ENCODE data around the gene P4HA3. TPM values are rescaled to one million over a fixed set of nuclear protein-coding genes. Genes with fewer than 3 reads are reported as not detected.

Gene P4HA3
- total RNA-seq, 1 experiment from 2014 or later, result 0.93 TPM

GRCh38 chr11:74278721-74279161 is 32.7 kb downstream of the P4HA3 start:
- peaks cover 20% of the 10 kb centered on the region for H3K4me1 Mint-ChIP-seq (ENCODE audit: insufficient read depth, unreplicated experiment)
- H3K27ac Mint-ChIP-seq (ENCODE audit: low read depth, unreplicated experiment), result peak overlapping the region; percentile 55
- no peak for TF ChIP-seq CTCF (IDR thresholded peaks at IDR 0.05; ENCODE audit: unreplicated experiment)
- H3K36me3 Mint-ChIP-seq (ENCODE audit: insufficient read depth, unreplicated experiment), result no peaks in the 10 kb centered on the region
- ChIA-PET POLR2A (interaction anchor here (0.5 to 1.4 kb wide), 8 partner anchors 8 to 313 kb away, joined by 3 to 5 read pairs (median 3); partner anchors contain the start of gene PGM2L1), CTCF (interaction anchor here (0.6 to 1.7 kb wide), 5 partner anchors 23 to 373 kb away, joined by 3 to 7 read pairs (median 4); no protein-coding TSS in a partner anchor)
- H3K27me3 Mint-ChIP-seq (ENCODE audit: insufficient read depth, unreplicated experiment), result no peaks in the 10 kb centered on the region
- no TSS peak for BruUV-seq (replicated peaks)
- DNase-seq (ENCODE audit: unreplicated experiment), result peak; percentile 82
- intact Hi-C loops (cut with micrococcal nuclease), result no loop called here
- H3K9me3 Mint-ChIP-seq (ENCODE audit: unreplicated experiment), result no peaks in the 10 kb centered on the region
- no peak overlapping the region for H3K4me3 Mint-ChIP-seq (ENCODE audit: unreplicated experiment)

- CTCF ChIA-PET, result interaction anchor here (1.1 to 1.7 kb wide), 3 partner anchors 22 to 111 kb away, joined by 4 to 7 read pairs (median 4); no protein-coding TSS in a partner anchor
- H3K9me3 Mint-ChIP-seq (ENCODE audit: unreplicated experiment), result no peaks in the 10 kb centered on the region
- no peaks in the 10 kb centered on the region for H3K36me3 Mint-ChIP-seq (ENCODE audit: insufficient read depth, unreplicated experiment)
- TSS peak; percentile 75 for BruUV-seq (replicated peaks)
- POLR2A ChIA-PET, result interaction anchor here (0.6 to 1.4 kb wide), 6 partner anchors 8 to 314 kb away, joined by 3 to 5 read pairs (median 3); partner anchors contain the start of gene PGM2L1
- peak overlapping the region; percentile 1 for H3K4me3 Mint-ChIP-seq (ENCODE audit: unreplicated experiment)
- H3K27ac Mint-ChIP-seq (ENCODE audit: low read depth, unreplicated experiment), result peak overlapping the region; percentile 55
- H3K27me3 Mint-ChIP-seq (ENCODE audit: insufficient read depth, unreplicated experiment), result no peaks in the 10 kb centered on the region
- DNase-seq (ENCODE audit: unreplicated experiment), result no peak
- H3K4me1 Mint-ChIP-seq (ENCODE audit: insufficient read depth, unreplicated experiment), result peaks cover 20% of the 10 kb centered on the region
- TF ChIP-seq CTCF (IDR thresholded peaks at IDR 0.05; ENCODE audit: unreplicated experiment), result no peak
- intact Hi-C loops (cut with micrococcal nuclease), result no loop called here
These were observed 33.3 kb downstream of the P4HA3 start for GRCh38 chr11:74278103-74278502.

GRCh38 chr11:74276581-74276980 is 34.9 kb downstream of the P4HA3 start:
- intact Hi-C loops (cut with micrococcal nuclease), result no loop called here
- ChIA-PET CTCF (interaction anchor here (1.0 kb wide), 1 partner anchor 106 kb away, joined by 3 read pairs; no protein-coding TSS in a partner anchor), POLR2A (no interaction called here)
- no TSS peak for BruUV-seq (replicated peaks)
- Mint-ChIP-seq H3K4me1 (ENCODE audit: insufficient read depth, unreplicated experiment) (peaks cover 20% of the 10 kb centered on the region), H3K27ac (ENCODE audit: low read depth, unreplicated experiment) (no peak overlapping the region), H3K27me3 (ENCODE audit: insufficient read depth, unreplicated experiment) (no peaks in the 10 kb centered on the region), H3K36me3 (ENCODE audit: insufficient read depth, unreplicated experiment) (no peaks in the 10 kb centered on the region), H3K9me3 (ENCODE audit: unreplicated experiment) (no peaks in the 10 kb centered on the region), H3K4me3 (ENCODE audit: unreplicated experiment) (no peak overlapping the region)
- no peak for TF ChIP-seq CTCF (IDR thresholded peaks at IDR 0.05; ENCODE audit: unreplicated experiment)
- no peak for DNase-seq (ENCODE audit: unreplicated experiment)

GRCh38 chr11:74272276-74272675 is 39.2 kb downstream of the P4HA3 start:
- ChIA-PET POLR2A (interaction anchor here (1.1 kb wide), 1 partner anchor 47 kb away, joined by 3 read pairs; no protein-coding TSS in a partner anchor), CTCF (interaction anchor here (0.6 to 1.2 kb wide), 2 partner anchors 117 to 176 kb away, joined by 3 to 5 read pairs; no protein-coding TSS in a partner anchor)
- Mint-ChIP-seq H3K9me3 (ENCODE audit: unreplicated experiment) (no peaks in the 10 kb centered on the region), H3K27me3 (ENCODE audit: insufficient read depth, unreplicated experiment) (no peaks in the 10 kb centered on the region), H3K4me1 (ENCODE audit: insufficient read depth, unreplicated experiment) (peaks cover 19% of the 10 kb centered on the region), H3K27ac (ENCODE audit: low read depth, unreplicated experiment) (no peak overlapping the region), H3K4me3 (ENCODE audit: unreplicated experiment) (no peak overlapping the region), H3K36me3 (ENCODE audit: insufficient read depth, unreplicated experiment) (no peaks in the 10 kb centered on the region)
- DNase-seq (ENCODE audit: unreplicated experiment), result no peak
- intact Hi-C loops (cut with micrococcal nuclease), result no loop called here
- no peak for TF ChIP-seq CTCF (IDR thresholded peaks at IDR 0.05; ENCODE audit: unreplicated experiment)
- no TSS peak for BruUV-seq (replicated peaks)
